GM12891 (cell line): ENCODE measurements around the gene AFF3.
A peak's percentile ranks its signal among the peaks of the same experiment; 100 is the strongest.

Source experiments
- DNase-seq: peaks from one replicate; pipeline ENCODE4 v3.0.0; 2011; ENCODE audit warnings: low spot score; ENCODE audit not compliant: insufficient read length
- FAIRE-seq: peaks from 2 replicates; lab custom pipeline; 2011; peaks lifted over from hg19 to GRCh38; lab: Jason Lieb, UNC
- PAX5 ChIP-seq: IDR thresholded peaks from 2 replicates; pipeline ENCODE4 v1.6.1; 2011; ENCODE audit warnings: low read length, moderate library complexity, mild to moderate bottlenecking; ENCODE audit not compliant: insufficient read depth, severe bottlenecking
- POLR2A ChIP-seq: IDR thresholded peaks from 2 replicates; pipeline ENCODE4 v1.6.1; 2011; ENCODE audit warnings: low read depth, low read length, control low read depth
- POLR2AphosphoS5 ChIP-seq: IDR thresholded peaks from 2 replicates; pipeline ENCODE4 v1.6.1; 2011; ENCODE audit warnings: low read depth, low read length, control low read depth
- POU2F2 ChIP-seq: IDR thresholded peaks from 2 replicates; pipeline ENCODE4 v1.6.1; 2011; ENCODE audit warnings: low read depth, mild to moderate bottlenecking, control low read depth, low read length, moderate library complexity
- SPI1 ChIP-seq: IDR thresholded peaks from 2 replicates; pipeline ENCODE4 v1.6.1; 2011; ENCODE audit warnings: low read depth, low read length, control low read depth
- TAF1 ChIP-seq: IDR thresholded peaks from 2 replicates; pipeline ENCODE4 v1.6.1; 2011; ENCODE audit warnings: low read depth, low read length, control low read depth

Gene AFF3

GRCh38 chr2:99806758-99807157 lies 335.6 kb downstream of the AFF3 start:
- no peak for TF ChIP-seq SPI1
- TF ChIP-seq POLR2A, result no peak
- TF ChIP-seq TAF1, result no peak
- TF ChIP-seq PAX5, result no peak
- no peak for TF ChIP-seq POU2F2
- TF ChIP-seq POLR2AphosphoS5, result no peak
- FAIRE-seq (no peak), DNase-seq (no peak)

DNA sequence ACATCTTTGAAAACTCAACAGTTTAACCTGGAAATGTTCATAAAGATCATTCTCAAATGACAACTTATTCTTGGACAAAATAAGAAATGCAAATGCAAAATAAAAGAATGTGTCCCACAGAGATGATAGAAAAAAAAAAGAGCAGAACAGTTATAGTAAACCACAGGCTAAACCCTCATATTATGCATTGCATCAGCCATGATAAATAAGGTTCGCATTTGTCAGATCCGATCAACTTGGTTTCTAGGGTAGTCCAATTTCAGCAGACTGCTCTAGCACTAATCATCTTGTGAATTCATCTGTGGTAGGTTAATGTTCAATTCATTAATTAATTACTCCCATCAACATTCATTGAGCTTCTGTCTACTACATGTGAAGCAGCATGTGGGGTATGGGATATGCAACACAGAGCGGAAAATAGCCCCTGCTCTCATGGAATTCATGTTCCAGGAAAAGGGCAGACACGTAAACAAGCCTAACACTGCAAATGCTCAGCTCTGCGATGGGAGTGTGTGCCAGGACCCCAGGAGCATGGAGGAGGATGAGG lies 336.4 kb downstream of the AFF3 start:
- TF ChIP-seq SPI1 (no peak), POLR2A (no peak), TAF1 (no peak), PAX5 (no peak), POLR2AphosphoS5 (no peak), POU2F2 (no peak)
- DNase-seq (no peak), FAIRE-seq (no peak)

DNA sequence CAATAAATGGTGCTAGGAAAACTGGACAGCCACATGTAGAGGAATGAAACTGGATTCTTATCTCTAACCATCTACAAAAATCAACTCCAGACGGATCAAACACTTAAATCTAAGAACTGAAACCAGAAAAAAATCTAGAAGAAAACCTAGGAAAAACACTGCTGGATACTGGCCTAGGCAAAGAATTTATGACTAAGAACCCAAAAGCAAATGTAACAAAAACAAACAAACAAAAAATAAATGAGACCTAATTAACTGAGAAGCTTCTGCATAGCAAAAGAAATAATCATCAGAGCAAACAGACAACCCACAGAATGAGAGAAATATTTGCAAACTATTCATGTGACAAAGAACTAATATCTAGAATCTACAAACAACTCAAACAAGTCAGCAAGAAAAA lies 338.5 kb downstream of the AFF3 start:
- TF ChIP-seq POU2F2, result no peak
- no peak for TF ChIP-seq PAX5
- no peak for TF ChIP-seq TAF1
- TF ChIP-seq SPI1, result no peak
- TF ChIP-seq POLR2A, result no peak
- no peak for TF ChIP-seq POLR2AphosphoS5
- FAIRE-seq, result no peak
- no peak for DNase-seq

GRCh38 chr2:99802734-99803133 lies 339.7 kb downstream of the AFF3 start:
- DNase-seq (no peak), FAIRE-seq (no peak)
- peak; percentile 53; the same call in 1 of the 2 replicates for TF ChIP-seq SPI1
- no peak for TF ChIP-seq PAX5

GRCh38 chr2:99801327-99801901 lies 341.0 kb downstream of the AFF3 start:
- FAIRE-seq, result no peak

DNA sequence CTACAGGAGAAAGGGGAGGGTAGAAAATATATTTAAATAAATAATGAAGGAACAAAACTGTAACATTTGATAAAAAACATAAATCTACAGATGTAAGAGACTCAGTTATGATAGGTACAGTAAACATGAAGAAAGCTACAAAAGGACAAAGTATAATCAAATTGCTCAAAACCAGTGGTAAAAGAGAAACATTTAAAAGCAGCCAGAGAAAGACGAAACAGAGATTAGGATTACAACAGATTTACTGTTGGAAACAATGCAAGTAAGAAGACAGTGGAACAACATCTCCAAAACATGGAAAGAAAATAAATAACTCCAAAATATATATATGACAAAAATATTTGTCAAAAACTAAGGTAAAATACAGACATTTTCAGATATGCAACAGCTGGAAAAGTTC lies 344.9 kb downstream of the AFF3 start:
- FAIRE-seq (no peak), DNase-seq (no peak)
- no peak for TF ChIP-seq SPI1
- TF ChIP-seq TAF1, result no peak
- no peak for TF ChIP-seq POLR2A
- TF ChIP-seq PAX5, result no peak
- TF ChIP-seq POU2F2, result no peak
- TF ChIP-seq POLR2AphosphoS5, result no peak

More at GRCh38 chr2:99801327-99801901, 341.0 kb downstream of the AFF3 start:
- DNase-seq, result no peak
- TF ChIP-seq POLR2AphosphoS5 (no peak), TAF1 (no peak), SPI1 (no peak)

GRCh38 chr2:99794414-99794813 lies 348.0 kb downstream of the AFF3 start:
- no peak for TF ChIP-seq PAX5
- no peak for TF ChIP-seq SPI1
- TF ChIP-seq TAF1, result no peak
- no peak for TF ChIP-seq POU2F2
- no peak for TF ChIP-seq POLR2AphosphoS5
- TF ChIP-seq POLR2A, result no peak
- no peak for DNase-seq
- FAIRE-seq, result no peak

DNA sequence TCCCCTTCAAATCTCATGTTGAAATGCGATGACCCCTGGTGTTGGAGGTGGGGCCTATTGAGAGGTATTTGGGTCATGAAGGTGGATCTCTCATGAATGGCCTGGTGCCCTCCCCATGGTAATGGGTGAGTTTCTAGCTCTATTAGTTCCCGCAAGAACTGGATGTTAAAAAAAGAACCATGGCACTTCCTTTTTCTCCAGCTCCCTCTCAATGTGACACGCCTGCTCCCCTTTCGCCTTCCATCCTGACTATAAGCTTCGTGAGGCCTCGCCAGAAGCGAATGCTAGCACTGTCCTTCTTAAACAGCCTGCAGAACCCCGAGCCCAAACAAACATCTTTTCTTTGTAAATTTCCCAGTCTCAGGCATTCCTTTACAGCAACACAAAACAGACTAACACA lies 349.4 kb downstream of the AFF3 start:
- DNase-seq, result no peak
- TF ChIP-seq TAF1 (no peak), POLR2A (no peak), POLR2AphosphoS5 (no peak), POU2F2 (no peak), SPI1 (no peak), PAX5 (no peak)
- FAIRE-seq, result no peak

GRCh38 chr2:99789849-99790248 lies 352.5 kb downstream of the AFF3 start:
- no peak for DNase-seq
- TF ChIP-seq SPI1 (no peak), PAX5 (no peak), POU2F2 (no peak), POLR2AphosphoS5 (no peak), POLR2A (no peak), TAF1 (no peak)
- FAIRE-seq, result no peak

- TF ChIP-seq TAF1, result no peak
- no peak for TF ChIP-seq SPI1
- no peak for TF ChIP-seq PAX5
- TF ChIP-seq POU2F2, result no peak
- TF ChIP-seq POLR2A, result no peak
- no peak for TF ChIP-seq POLR2AphosphoS5
- no peak for FAIRE-seq
- DNase-seq, result no peak
These were observed 354.5 kb downstream of the AFF3 start for GRCh38 chr2:99787769-99788382.
